TTC549 (cell line): ENCODE results near the gene CALCOCO2.
A peak's percentile ranks its signal among the peaks of the same experiment; 100 is the strongest.

Source experiments
- FAIRE-seq: peaks from 2 replicates; lab custom pipeline; 2012; peaks lifted over from hg19 to GRCh38; lab: Jason Lieb, UNC

Gene CALCOCO2

DNA sequence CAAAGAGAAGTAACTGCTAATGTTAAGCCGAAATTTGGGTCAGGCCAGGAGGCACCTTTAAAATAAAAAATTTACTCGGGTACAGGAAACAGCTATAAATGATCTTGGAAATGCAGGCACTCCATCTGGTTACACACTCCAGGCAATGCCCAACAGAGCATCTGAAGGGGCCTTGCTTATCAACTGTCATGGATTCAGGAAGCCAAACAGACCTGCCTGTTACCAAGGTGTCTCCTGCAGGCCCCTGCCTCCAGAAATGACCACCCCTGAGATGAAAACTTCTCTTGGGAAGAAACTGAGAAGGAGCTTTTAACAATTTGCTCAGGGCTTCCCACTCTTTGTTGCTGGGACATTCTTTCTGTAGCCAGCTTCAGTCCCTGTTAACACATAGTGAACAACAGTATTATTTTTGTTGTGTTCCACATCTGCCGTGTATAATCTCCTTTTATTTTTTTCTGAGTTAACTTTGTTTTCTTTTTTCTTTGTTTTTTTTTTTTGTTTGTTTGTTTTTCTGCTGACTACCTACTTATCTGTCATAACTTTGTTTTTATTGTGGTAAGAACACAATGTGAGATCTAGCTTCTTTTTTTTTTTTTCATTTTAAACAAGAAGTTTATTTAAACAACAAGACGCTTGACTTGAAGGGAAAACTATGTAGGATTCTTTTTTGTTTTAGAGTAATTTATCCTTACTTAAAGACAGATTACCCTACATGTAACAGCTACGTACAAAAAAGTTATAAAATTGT, 43.0 kb downstream of the CALCOCO2 start:
- peak; percentile 31 for FAIRE-seq

DNA sequence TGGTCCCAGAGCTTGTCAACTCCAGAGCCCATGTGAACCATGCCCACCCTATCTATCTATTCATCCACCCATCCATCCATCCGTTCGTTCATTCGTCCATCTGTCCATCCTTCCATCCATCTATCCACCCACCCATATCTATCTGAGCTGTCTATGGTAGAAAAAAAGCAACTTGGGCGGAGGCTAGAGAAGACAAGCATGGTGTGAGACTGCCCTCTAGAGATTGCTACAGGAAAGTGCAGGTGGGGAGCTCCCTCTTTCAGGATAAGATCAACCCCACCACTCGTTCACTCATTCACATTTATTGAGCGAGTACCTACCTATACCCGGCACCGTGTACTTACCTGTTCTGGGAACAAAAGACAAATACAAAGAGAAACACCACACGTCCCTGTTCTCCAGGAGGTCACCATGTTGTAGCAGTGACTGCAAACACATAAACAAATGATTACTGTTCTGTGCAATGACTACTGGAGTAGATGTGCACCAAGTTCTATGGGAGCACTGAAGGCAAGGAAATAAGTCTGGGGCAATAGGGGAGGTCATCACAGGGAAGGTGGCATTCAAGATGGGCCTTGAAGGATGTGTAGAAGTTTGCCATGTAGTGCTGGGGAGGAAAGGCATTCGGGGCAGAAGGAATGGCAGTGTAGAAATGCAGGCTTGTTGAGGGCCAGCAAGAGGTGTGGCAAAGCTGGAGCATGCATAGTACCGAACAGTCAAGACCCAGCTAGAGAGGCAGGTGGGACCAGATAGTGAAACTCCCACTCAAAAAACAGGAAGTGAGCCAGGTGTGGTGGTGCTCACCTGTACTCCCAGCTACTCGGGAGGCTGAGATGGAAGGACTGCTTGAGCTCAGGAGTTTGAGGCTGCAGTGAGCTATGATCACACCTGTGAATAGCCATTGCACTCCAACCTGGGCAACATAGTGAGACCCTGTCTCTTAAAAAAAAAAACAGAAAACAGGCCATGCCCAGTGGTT, 48.4 kb downstream of the CALCOCO2 start:
- FAIRE-seq: peak; percentile 29

DNA sequence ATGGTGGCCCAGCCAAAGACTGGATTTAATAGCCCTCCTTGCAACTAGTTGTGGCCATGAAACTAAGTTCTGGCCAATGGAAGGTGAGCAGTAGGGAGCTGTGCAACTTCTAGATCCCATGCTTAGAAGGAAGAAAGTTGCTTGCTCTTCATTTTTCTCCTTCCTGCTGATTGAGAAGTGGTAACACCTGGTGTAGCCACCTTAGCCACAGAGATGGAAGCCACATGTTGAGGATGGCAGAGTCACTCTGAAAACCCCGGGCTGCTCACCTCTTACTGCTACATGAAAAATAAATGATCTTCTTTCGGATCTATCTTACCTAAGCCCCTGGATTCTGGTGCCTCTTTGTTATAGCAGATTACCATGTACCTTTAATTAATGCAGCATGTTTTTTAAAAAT, 51.4 kb downstream of the CALCOCO2 start:
- no peak for FAIRE-seq

DNA sequence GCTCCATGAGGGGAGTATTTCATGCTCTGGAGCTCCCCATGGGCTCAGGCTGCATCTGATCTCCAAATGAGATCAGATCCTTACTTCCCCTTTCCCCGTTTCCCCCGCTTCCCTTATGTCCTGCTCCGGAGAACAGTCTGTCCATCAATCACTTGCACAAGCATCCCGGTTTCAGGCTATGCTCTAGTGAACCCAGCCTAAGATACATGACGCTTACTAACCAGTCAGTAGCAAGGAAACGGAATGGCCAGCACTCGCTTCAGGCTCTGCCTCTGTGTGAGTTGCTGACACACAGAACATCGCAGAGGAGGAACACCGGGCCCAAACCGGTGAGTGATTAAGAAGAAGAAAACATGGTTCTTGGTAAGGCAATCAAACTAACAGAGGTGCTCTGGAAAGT, 52.3 kb downstream of the CALCOCO2 start:
- no peak for FAIRE-seq

DNA sequence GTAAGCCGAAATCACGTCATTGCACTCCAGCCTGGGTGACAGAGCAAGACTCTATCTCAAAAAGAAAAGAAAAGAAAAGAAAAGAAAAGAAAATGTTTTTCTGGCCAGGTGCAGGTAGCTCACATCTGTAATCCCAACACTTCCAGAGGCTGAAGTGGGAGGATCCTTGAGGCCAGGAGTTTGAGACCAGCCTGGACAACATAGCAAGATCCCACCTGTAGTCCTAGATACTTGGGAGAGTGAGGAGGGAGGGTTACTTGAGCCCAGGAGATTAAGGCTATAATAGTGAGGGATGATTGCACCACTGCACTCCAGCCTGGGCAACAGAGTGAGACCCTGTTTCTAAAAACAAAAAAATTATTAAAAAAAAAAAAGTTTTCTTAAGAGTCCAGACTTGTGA, 59.3 kb downstream of the CALCOCO2 start:
- no peak for FAIRE-seq

DNA sequence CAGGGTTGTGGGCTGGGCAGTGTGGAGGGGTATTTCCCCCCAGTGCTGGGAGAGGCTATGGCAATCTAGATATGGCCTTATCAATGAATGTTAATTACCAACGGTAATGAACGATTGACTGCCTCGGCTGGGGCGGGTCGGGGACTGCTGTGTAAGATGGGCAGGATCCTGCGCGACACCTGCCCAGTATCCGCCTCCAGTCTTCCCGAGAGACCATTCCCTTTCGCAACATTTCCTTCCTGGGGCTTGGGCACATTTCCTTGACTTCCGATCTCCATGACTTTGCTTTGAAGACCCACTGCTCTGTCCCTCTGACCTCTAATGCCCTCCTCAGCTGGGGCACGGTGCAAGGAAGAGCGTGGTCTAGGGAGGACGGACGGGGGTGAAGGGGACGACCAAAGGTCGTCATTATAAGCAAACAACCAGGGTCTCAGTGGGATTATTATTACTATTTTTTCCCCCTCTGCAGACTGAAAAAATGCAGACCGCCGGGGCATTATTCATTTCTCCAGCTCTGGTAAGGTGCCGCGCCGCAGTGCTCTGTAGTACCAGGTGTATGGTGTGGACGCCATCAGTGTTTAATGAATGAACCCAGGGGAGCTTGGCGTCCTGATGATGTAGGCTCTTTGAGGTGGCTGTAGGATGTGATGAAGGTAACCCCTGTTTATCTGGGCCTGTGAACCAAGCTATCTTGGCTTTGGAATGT, 62.3 kb downstream of the CALCOCO2 start:
- no peak for FAIRE-seq

DNA sequence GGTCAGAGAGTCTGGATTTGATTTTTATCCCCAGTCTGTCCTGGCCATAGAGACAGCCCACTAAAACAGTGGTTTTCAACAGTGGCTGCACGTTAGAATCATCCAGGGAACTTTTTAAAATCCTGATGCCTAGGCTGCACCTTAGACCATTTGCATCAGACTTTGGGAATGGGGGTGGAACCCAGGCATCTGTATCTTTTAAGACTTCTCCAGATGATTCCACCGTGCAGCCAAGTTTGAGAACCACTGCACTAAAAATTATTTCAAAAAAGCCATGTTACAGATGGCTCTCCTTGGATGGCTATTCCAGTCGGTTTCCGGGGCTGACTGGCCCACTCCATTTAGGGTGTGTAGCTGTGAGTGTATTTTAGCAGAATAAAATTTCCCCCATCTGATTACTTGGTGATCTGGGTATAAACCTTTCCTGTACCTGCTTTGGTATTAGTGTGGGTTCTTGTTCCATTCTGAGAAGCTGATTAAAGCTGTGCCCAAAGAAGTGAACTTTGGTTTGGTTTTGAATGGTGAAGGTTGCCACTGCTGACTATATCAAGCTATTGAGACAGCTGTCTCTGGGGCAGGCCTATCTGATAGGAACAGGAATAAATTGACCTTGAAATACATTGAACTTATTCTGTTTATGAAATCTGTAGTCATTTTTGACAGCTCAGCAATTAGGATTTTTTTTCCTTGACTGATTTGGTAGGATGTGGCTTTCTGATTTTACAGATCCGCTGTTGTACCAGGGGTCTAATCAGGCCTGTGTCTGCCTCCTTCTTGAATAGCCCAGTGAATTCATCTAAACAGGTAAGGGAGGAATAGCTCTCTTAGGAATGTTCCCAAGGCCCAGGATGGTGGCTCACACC, 63.0 kb downstream of the CALCOCO2 start:
- no peak for FAIRE-seq

DNA sequence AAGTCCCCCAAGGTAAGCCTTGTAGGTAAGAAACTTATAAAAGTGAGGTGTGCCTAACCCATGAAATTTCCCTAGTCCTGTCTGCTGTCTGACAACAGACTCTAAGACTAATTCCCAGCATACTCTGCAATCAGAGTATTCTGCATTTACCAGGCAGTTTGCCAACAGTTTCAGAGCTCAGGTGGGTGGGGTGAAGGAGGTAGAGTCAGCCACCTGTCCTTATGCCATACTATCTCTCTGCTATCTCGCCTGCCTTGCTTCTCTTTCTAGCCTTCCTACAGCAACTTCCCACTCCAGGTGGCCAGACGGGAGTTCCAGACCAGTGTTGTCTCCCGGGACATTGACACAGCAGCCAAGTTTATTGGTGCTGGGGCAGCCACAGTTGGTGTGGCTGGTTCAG, 64.1 kb downstream of the CALCOCO2 start:
- no peak for FAIRE-seq

DNA sequence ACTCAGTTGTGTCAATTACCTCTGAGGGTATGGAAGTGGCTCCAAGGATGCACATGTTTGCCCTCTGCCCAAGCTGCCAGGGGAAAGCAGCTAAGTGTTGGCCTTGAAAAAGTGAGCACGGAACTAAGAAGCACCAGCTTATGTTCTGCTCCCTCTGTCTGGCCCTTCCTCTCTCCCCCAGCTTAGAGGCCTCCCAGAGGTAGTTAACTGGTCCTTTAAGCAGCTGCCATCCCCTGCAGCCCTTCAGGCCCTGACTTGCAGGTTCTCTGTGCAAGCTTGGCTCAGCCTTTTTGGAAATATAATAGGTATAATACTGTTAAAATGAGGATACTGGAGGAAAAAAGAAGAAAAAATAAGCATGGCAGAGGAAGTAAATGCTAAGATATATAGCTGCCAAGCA, 70.4 kb downstream of the CALCOCO2 start:
- no peak for FAIRE-seq

DNA sequence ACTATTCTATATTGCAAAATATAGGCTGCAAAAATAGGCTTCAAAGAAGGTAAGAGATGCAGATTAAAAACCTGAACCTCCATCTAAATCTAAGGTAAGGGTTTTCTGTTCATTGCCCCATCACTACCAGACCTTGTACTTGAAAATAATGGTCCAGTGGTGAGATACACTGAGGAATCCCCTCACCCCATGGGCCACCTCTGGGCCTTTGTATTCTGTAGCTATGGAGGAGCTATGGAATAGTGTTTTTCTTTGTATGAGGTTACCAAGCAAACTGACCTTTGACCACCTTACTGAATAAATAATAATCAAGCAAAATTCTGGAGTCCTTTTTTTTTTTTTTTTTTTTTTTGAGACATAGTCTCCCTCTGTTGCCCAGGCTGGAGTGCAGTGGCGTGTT, 72.6 kb downstream of the CALCOCO2 start:
- no peak for FAIRE-seq

DNA sequence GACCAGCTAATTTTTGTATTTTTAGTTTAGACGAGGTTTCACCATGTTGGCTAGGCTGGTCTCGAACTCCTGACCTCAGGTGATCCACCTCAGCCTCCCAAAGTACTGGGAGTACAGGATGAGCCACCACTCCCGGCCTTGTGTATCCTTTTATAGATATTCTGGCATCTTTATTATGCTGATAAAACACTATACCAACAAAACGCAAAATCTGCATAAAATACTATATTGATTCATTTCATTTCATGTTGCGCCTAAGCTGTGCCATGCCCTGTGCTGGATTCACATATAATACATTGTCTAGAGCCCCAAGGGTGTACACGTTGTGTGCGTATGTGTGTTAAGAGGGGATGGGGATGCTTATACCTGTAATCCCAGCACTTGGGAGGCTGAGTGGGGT, 73.6 kb downstream of the CALCOCO2 start:
- no peak for FAIRE-seq

DNA sequence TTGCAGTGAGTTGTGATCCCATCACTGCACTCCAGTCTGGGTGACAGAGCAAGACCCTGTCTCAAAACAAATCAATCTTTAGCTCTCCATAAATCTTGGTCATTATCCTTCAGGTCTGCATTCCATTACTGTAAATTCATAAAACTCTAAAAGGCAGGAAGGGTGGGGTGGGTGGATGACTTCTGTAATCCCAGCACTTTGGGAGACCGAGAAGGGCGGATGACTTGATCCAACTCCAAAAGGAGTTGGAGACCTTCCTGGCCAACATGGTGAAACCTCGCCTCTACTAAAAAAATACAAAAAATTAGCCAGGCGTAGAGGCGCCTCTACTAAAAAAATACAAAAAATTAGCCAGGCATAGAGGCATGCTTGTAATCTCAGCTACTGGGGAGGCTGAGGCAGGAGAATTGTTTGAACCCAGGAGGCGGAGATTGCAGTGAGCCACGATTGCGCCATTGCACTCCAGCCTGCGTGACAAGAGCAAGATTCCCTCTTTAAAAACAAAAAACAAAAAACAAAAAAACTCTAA, 75.2 kb downstream of the CALCOCO2 start:
- no peak for FAIRE-seq

DNA sequence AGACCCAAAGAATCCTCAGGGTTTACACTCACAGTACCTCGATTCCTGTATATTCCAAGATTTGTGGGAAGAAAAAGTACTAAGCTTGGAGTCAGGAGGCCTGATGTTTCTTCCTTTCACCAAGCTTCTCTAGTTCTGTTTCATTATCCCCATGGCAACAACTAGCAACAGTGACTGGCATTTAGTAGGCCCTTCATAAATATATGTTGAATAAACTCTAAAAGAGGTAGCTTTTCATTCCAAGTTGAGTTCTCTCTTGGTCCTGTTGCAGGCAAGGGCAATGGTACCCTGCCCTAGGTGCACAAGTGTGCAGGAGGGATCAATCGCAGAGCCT, 76.8 kb downstream of the CALCOCO2 start:
- no peak for FAIRE-seq

DNA sequence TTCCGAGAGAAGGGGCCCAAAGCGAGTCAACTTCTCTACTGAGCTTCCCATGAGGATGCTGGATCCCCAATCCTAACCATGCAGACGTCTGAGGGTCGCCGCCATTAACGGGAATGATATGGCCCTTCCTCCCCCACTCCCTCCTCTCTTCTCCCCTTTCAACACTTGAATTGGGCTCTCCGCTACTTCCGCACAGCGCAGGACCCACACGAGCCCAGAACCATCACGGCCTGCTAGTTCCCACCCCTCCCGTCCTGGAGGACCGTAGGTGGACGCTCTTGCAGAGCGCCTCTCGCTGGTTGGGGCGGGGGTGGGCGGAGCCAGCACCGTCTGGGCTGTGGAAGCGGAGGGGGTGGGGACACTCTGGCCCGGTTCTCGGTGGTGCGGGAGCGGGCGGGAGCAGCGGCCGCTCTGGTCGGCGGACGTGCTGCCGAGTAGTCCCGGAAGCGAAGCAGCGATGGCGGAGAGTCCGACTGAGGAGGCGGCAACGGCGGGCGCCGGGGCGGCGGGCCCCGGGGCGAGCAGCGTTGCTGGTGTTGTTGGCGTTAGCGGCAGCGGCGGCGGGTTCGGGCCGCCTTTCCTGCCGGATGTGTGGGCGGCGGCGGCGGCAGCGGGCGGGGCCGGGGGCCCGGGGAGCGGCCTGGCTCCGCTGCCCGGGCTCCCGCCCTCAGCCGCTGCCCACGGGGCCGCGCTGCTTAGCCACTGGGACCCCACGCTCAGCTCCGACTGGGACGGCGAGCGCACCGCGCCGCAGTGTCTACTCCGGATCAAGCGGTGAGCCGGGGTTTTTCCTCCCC, 77.4 kb downstream of the CALCOCO2 start, which contains the start of gene UBE2Z:
Gene UBE2Z, plus strand, starts transcription at position 361 of the 797 bp plus-strand sequence. Its CDS starts 97 bp downstream, at position 458.
- FAIRE-seq: no peak

DNA sequence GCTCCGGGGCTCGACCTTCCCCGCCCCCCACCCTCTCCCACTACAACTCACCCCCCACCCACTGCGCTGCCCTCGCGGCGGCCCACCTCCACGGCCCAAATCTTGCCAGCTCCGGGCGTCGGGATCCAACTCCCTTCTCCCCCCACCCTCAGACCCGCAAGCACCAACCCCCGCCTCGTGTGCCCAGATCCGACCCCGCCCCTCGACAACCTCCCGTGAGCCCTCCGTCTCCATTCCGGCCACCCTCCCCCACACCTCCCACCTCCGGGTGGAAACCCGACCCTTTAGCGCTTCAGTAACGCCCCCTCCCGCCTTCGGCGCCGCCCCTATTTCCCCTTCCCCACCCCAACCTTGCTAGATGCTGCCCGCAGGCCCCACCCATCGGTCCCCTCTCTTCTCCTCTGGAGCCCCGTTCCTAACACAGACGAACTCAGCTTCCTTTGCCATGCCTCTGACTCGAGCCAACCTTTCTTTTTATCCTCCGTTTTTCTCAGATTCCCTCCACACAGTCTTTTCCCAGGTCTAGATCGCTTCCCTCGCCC, 78.1 kb downstream of the CALCOCO2 start:
- FAIRE-seq: no peak

DNA sequence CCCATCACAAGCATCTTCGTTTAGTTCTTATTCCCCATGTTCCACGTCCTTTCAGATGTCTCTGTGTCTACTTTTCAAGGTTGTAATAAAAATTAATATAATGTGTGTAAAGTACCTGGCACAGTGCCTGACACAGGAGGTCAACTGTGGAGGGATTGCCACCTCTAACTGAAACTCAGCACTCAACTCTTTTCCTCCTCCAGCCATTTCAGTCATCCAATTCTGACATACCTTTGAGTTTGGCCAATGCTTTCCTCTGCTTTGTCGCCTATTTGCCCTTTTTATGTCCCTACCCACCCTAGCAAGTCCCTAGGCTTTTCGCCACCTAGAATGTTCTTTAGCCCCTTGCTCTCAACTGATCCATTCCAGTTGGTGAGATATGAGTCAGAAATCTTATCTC, 78.9 kb downstream of the CALCOCO2 start:
- no peak for FAIRE-seq

DNA sequence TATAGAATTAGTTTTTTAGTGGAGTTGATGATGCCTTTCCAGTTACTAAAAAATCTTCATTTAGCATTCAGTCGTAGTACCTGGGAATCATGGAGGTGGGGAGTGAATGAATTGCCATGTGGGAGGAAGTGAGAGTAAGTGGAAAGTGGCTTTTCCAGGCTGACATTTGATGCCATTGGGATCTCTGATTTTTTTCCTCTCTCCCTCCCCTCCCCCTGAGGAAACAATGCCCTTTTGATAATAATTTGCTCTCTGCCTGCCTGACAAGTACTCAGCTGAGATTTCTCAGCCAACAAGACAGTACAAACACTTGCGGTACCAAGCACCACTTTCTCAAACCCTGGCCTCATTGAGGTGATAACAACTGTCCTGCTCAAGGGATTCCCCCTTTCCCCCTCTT, 79.5 kb downstream of the CALCOCO2 start:
- no peak for FAIRE-seq

DNA sequence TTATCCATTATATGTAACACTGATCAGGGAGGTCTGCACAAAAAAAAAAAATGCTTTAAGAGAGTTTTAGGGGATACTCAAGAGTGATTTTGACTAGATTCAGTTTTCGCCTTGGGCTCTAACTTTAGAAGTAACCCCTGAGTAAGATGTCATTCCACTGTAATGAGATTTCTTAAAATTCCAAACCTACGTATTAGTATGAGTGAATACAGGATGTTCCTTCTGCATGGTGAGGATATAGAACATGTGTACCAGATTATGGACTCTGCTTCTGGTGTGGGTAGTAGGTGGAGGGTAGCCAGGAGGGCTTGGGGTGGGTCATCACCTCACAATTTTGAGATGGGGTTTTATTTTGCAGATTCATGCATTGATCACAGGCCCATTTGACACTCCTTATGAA, 81.6 kb downstream of the CALCOCO2 start:
- FAIRE-seq: no peak
